Measurements from ENCODE around the gene C2CD3.

The C2CD3 gene

DNA sequence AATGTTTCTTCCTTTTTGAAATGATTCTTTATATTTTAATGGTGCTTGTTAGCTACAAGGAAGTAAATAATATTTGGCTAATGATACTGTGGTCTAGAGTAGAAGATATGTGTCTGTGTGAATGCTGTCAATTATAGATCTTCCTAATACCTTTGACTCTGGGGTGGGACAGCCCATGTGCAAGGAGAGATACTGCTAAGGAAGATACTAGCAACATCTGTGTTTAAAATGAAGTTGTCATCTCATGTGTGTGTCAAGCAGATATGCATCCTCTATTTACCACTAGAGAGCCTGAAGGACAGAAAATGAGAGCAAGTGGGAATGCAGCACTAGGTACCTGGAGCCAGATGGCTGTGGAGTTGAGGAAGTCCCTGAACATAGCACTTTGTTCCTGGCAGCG is 34.4 kb upstream of the C2CD3 start:
- H3K4me3 ChIP-seq (ENCODE audit: low read length): no peak overlapping the region
- DNase-seq (ENCODE audit: low read depth): no peak
- TF ChIP-seq CTCF (IDR thresholded peaks at IDR 0.05; ENCODE audit: insufficient read depth, low read depth, low read length, missing control alignments): no peak

- TF ChIP-seq CTCF (IDR thresholded peaks at IDR 0.05; ENCODE audit: insufficient read depth, low read depth, low read length, missing control alignments): no peak
- H3K4me3 ChIP-seq (ENCODE audit: low read length): no peak overlapping the region
- DNase-seq (ENCODE audit: low read depth): no peak
Measured at GRCh38 chr11:74204701-74205100, 33.9 kb upstream of the C2CD3 start.

- no peak for TF ChIP-seq CTCF (IDR thresholded peaks at IDR 0.05; ENCODE audit: insufficient read depth, low read depth, low read length, missing control alignments)
- no peak overlapping the region for H3K4me3 ChIP-seq (ENCODE audit: low read length)
- no peak for DNase-seq (ENCODE audit: low read depth)
Measured at GRCh38 chr11:74203966-74204365, 33.2 kb upstream of the C2CD3 start.

GRCh38 chr11:74196781-74197486 is 26.1 kb upstream of the C2CD3 start:
- no peak overlapping the region for H3K4me3 ChIP-seq (ENCODE audit: low read length)
- peak; percentile 7 for DNase-seq (ENCODE audit: low read depth)
- TF ChIP-seq CTCF (IDR thresholded peaks at IDR 0.05; ENCODE audit: insufficient read depth, low read depth, low read length, missing control alignments): no peak

GRCh38 chr11:74195828-74196227 is 25.0 kb upstream of the C2CD3 start:
- no peak overlapping the region for H3K4me3 ChIP-seq (ENCODE audit: low read length)
- DNase-seq (ENCODE audit: low read depth): peak; percentile 32
- TF ChIP-seq CTCF (IDR thresholded peaks at IDR 0.05; ENCODE audit: insufficient read depth, low read depth, low read length, missing control alignments): no peak

DNA sequence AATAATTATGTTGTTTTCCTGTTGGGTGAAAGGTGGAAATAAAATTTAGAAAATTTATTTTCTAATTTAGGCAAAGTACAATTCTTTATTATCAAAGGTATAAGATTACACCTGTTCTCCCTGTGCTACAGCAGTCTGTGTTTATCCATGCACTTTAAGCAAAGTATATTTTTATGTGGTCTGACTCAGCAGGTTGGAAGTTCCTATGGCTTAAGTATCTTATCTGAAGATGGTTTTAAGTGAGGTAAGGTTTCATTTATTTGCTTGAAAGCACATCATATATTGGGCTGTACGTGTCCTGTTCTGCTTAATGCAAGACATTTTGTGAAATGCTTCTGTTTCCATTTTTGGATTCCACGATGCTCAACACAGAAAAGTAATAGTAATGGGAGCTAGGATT is 14.9 kb upstream of the C2CD3 start:
- H3K4me3 ChIP-seq (ENCODE audit: low read length): no peak overlapping the region
- no peak for TF ChIP-seq CTCF (IDR thresholded peaks at IDR 0.05; ENCODE audit: insufficient read depth, low read depth, low read length, missing control alignments)
- peak; percentile 4 for DNase-seq (ENCODE audit: low read depth)

DNA sequence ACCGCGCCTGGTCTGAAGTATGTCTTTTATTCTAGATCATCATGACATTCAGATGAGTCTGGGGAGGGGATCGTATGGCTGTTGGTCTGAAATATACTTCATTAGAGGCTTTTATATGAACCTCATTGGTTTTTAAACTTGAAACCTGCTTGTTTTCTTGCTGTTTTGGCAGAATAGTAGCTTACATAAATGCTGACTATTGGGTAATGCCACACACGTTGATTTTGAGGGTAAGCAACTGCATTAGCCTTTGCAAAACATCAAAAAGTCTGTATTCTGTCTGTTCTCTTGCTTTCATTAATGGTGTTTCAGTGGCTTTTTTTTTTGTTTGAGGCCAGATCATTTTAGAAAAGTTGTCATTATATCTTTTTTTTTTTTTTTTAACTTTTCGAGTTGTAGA is 14.5 kb upstream of the C2CD3 start:
- TF ChIP-seq CTCF (IDR thresholded peaks at IDR 0.05; ENCODE audit: insufficient read depth, low read depth, low read length, missing control alignments): no peak
- H3K4me3 ChIP-seq (ENCODE audit: low read length): no peak overlapping the region
- DNase-seq (ENCODE audit: low read depth): no peak
